Measurements from ENCODE around the gene UNC93B1. TPM values are rescaled to one million over a fixed set of nuclear protein-coding genes. Genes with fewer than 3 reads are reported as not detected.

The UNC93B1 gene
- total and polyA plus RNA-seq, 7 donors = 1.9 to 5.9 (median 4.5) TPM

DNA sequence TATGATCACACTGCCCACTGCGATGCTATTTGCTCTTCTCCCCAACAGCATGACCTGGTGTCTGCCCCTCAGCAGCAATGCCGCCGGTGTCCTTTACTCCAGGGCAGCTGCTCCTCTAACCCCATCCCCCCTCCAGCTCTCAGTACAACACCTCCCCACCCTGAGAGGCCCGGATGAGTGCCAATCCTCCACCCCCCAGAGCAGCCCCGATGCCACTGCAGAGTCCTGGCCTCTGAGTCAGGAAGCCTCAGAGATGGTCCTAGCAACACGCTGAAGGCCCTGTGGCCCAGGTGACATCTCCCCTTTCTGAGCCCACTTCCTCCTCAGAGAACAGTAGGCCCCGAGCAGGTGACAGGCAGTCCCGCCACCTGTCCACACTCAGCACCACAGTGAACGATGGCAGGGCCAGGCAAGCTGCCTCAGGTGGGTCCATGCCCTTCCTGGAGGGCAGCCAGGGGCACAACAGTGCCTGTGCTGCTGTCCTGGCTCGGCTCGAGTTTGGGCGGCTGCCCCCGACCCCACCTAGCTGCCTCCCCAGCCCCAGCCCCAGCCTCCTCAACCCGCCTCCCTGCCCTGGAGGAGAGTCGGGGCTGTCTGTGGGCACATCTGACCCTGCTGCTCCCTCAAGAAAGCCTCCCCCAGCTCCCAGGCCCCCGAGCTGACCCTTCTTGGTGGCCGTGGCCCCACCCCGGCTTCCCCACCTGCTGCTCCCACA, 22.7 kb upstream of the UNC93B1 start:
- intact Hi-C loops (cut with DNase I) = no loop called here
- DNase-seq (no peak), ATAC-seq (no peak)
- no peaks in the 10 kb centered on the region for H3K27me3 ChIP-seq (ENCODE audit: insufficient read depth in 3 of 3, low read length in 2 of 3)
- H3K4me3 ChIP-seq = no peak overlapping the region
- TF ChIP-seq, protein P1, sequence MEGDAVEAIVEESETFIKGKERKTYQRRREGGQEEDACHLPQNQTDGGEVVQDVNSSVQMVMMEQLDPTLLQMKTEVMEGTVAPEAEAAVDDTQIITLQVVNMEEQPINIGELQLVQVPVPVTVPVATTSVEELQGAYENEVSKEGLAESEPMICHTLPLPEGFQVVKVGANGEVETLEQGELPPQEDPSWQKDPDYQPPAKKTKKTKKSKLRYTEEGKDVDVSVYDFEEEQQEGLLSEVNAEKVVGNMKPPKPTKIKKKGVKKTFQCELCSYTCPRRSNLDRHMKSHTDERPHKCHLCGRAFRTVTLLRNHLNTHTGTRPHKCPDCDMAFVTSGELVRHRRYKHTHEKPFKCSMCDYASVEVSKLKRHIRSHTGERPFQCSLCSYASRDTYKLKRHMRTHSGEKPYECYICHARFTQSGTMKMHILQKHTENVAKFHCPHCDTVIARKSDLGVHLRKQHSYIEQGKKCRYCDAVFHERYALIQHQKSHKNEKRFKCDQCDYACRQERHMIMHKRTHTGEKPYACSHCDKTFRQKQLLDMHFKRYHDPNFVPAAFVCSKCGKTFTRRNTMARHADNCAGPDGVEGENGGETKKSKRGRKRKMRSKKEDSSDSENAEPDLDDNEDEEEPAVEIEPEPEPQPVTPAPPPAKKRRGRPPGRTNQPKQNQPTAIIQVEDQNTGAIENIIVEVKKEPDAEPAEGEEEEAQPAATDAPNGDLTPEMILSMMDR (IDR thresholded peaks at IDR 0.05) = no peak
- no peaks in the 10 kb centered on the region for H3K9me3 ChIP-seq
- H3K27ac ChIP-seq = no peak overlapping the region
- 85 to 92% (median 90%) methylated on average over 16 to 18 of the region's 18 CpGs for WGBS, 3 donors
- H3K4me1 ChIP-seq = peaks cover 14% of the 10 kb centered on the region
- H3K36me3 ChIP-seq (ENCODE audit: insufficient read depth in 1 of 2, low read depth in 1 of 2) = peaks cover 0 to 9% of the 10 kb centered on the region in 2 donors

GRCh38 chr11:68025047-68025446, 21.1 kb upstream of the UNC93B1 start:
- TF ChIP-seq, protein P1 (IDR thresholded peaks at IDR 0.05) = no peak
- 79 to 82% (median 79%) methylated on average over 5 of the region's 5 CpGs for whole genome bisulfite sequencing, 3 donors

GRCh38 chr11:68024508-68024907, 20.6 kb upstream of the UNC93B1 start:
- WGBS, 3 donors = 84 to 90% (median 84%) methylated on average over 5 of the region's 5 CpGs
- Histone ChIP-seq H3K4me1 (peaks cover 7% of the 10 kb centered on the region), H3K27ac (no peak overlapping the region), H3K36me3 (ENCODE audit: insufficient read depth in 1 of 2, low read depth in 1 of 2) (peaks cover 0 to 9% of the 10 kb centered on the region in 2 donors), H3K9me3 (no peaks in the 10 kb centered on the region), H3K27me3 (ENCODE audit: insufficient read depth in 3 of 3, low read length in 2 of 3) (no peaks in the 10 kb centered on the region), H3K4me3 (no peak overlapping the region)
- DNase-seq (no peak), ATAC-seq (no peak)
- TF ChIP-seq, protein P1 (IDR thresholded peaks at IDR 0.05) = no peak
- intact Hi-C loops (cut with DNase I) = no loop called here

More at GRCh38 chr11:68025047-68025446, 21.1 kb upstream of the UNC93B1 start:
- no peaks in the 10 kb centered on the region for H3K9me3 ChIP-seq
- intact Hi-C loops (cut with DNase I) = no loop called here
- H3K36me3 ChIP-seq (ENCODE audit: insufficient read depth in 1 of 2, low read depth in 1 of 2) = peaks cover 0 to 9% of the 10 kb centered on the region in 2 donors
- H3K27ac ChIP-seq = no peak overlapping the region
- H3K4me1 ChIP-seq = peaks cover 10% of the 10 kb centered on the region
- no peak for DNase-seq
- no peak for ATAC-seq
- H3K4me3 ChIP-seq = no peak overlapping the region
- no peaks in the 10 kb centered on the region for H3K27me3 ChIP-seq (ENCODE audit: insufficient read depth in 3 of 3, low read length in 2 of 3)

DNA sequence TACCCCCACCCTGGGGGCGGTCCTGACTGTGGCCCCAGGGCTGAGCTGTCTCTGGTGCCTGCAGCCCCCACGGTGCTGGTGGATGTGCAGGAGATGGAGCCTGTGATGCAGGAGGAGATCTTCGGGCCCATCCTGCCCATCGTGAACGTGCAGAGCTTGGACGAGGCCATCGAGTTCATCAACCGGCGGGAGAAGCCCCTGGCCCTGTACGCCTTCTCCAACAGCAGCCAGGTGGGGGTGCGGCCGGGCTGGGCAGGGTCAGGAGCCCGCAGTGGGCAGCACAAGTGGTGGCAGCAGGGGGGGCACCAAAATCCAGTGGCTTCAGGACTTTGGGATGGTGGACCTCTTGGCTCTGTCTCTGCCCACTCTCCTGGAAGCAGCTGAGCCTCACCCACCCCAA, 18.6 kb upstream of the UNC93B1 start:
- no peaks in the 10 kb centered on the region for H3K9me3 ChIP-seq
- TF ChIP-seq, protein P1 (IDR thresholded peaks at IDR 0.05) = no peak
- intact Hi-C loops (cut with DNase I) = no loop called here
- no peak for ATAC-seq
- peaks cover 0 to 9% of the 10 kb centered on the region in 2 donors for H3K36me3 ChIP-seq (ENCODE audit: insufficient read depth in 1 of 2, low read depth in 1 of 2)
- DNase-seq = no peak
- no peaks in the 10 kb centered on the region for H3K27me3 ChIP-seq (ENCODE audit: insufficient read depth in 3 of 3, low read length in 2 of 3)
- no peak overlapping the region for H3K4me3 ChIP-seq
- no peaks in the 10 kb centered on the region for H3K4me1 ChIP-seq
- 86 to 90% (median 88%) methylated on average over 13 of the region's 13 CpGs for WGBS, 3 donors
- no peak overlapping the region for H3K27ac ChIP-seq

All from psoas muscle (tissue), 8 donors.